HCT116 (cell line): ENCODE measurements around the gene GRIK4. TPM values are rescaled to one million over a fixed set of nuclear protein-coding genes. Genes with fewer than 3 reads are reported as not detected.

ENCODE experiments used
- ATAC-seq: fragments of 200-7000 bp; cut with Tn5 transposase; 2 replicates; pipeline ENCODE4 v1.9.1; 2020; ENCODE audit warnings: mild to moderate bottlenecking, moderate library complexity
- BruUV-seq: library from RNA; stranded (reverse); fragments of 400-500 nt; replicated peaks from 2 replicates; lab custom pipeline; 2021; lab: Mats Ljungman, UMichigan
- CTCF ChIA-PET: fragments of 300-600 bp; sonication (Branson Sonifier 250); formaldehyde crosslinking; loops from one replicate; lab custom pipeline; 2021; ENCODE audit warnings: antibody characterized with exemption; lab: Charles Lee
- POLR2A ChIA-PET: fragments of 300-600, 350-600 bp; sonication (Branson Sonifier 250); formaldehyde crosslinking; loops from one replicate; lab custom pipeline; 2021; ENCODE audit warnings: antibody characterized with exemption; lab: Charles Lee
- RAD21 ChIA-PET, 2 experiments: fragments of 300-600 bp; sonication (Branson Sonifier 250); formaldehyde crosslinking; loops; one replicate each; lab custom pipeline; 2023; ENCODE audit warnings: low total read pairs in 2 of 2; ENCODE audit not compliant: uncharacterized antibody in 2 of 2, unreplicated experiment in 2 of 2, low non-redundant PET in 1 of 2; lab: Charles Lee
- DNase-seq: peaks from one replicate; pipeline ENCODE4 v3.0.0-alpha.2; 2010; ENCODE audit warnings: low read depth, low spot score
- H2AFZ ChIP-seq: fragments of 200-600 bp; shearing (Covaris generic), sonication (generic); 2 replicates; pipeline ENCODE4 v1.6.1; 2017; ENCODE audit warnings: low read depth, mixed run types, mixed read lengths, antibody characterized with exemption, low read length; ENCODE audit not compliant: poor library complexity, severe bottlenecking
- H3K27ac ChIP-seq: 2 replicates; pipeline ENCODE4 v1.5.1; 2012; ENCODE audit warnings: low read depth, low read length
- H3K27me3 ChIP-seq: fragments of 200-600 bp; sonication (generic); 2 replicates; pipeline ENCODE4 v1.6.1; 2016; ENCODE audit warnings: mixed run types, low read length, mixed read lengths; ENCODE audit not compliant: insufficient read depth
- H3K36me3 ChIP-seq, 2 experiments: fragments of 200-500 bp in 1 of 2; fragments of 200-600 bp in 1 of 2; sonication (Bioruptor generic) in 1 of 2; sonication (generic) in 1 of 2; 2 replicates each; pipeline versions ENCODE4 v1.5.1 to v1.6.1; 2014 to 2016; ENCODE audit warnings: low read length in 2 of 2, inconsistent platforms in 1 of 2, mixed read lengths in 1 of 2, mixed run types in 1 of 2; ENCODE audit not compliant: insufficient read depth in 2 of 2, control insufficient read depth in 1 of 2
- H3K4me1 ChIP-seq, 2 experiments: fragments of 200-600 bp in 1 of 2; sonication (generic) in 1 of 2; 2 replicates each; pipeline versions ENCODE4 v1.5.1 to v1.6.1; 2012 to 2017; ENCODE audit warnings: low read length in 2 of 2, inconsistent platforms in 1 of 2, mild to moderate bottlenecking in 1 of 2, mixed read lengths in 1 of 2, mixed run types in 1 of 2, moderate library complexity in 1 of 2; ENCODE audit not compliant: insufficient read depth in 2 of 2, control insufficient read depth in 1 of 2
- H3K4me2 ChIP-seq: fragments of 200-600 bp; sonication (generic); 2 replicates; pipeline ENCODE4 v1.6.1; 2017; ENCODE audit warnings: mixed run types, low read length, mixed read lengths
- H3K4me3 ChIP-seq, 2 experiments: fragments of 200-600 bp in 1 of 2; sonication (generic) in 1 of 2; replicated peaks in 1 of 2; 2 replicates each; pipeline ENCODE4 v1.5.1; 2011 to 2016; ENCODE audit warnings: low read length in 2 of 2, control low read depth in 1 of 2, low read depth in 1 of 2, mild to moderate bottlenecking in 1 of 2, mixed read lengths in 1 of 2, mixed run types in 1 of 2
- H3K79me2 ChIP-seq: fragments of 200-600 bp; sonication (generic); 2 replicates; pipeline ENCODE4 v1.6.1; 2017; ENCODE audit warnings: mild to moderate bottlenecking, mixed run types, low read length, moderate library complexity, mixed read lengths; ENCODE audit not compliant: insufficient read depth
- H3K9ac ChIP-seq: fragments of 200-600 bp; sonication (generic); 2 replicates; pipeline ENCODE4 v1.6.1; 2016; ENCODE audit warnings: low read length, mixed read lengths
- H3K9me2 ChIP-seq: fragments of 200-600 bp; sonication (generic), shearing (Covaris generic); 2 replicates; pipeline ENCODE4 v1.6.1; 2017; ENCODE audit warnings: mixed run types, mild to moderate bottlenecking, moderate library complexity; ENCODE audit not compliant: insufficient read depth
- H3K9me3 ChIP-seq, 2 experiments: fragments of 200-500 bp in 1 of 2; fragments of 200-600 bp in 1 of 2; sonication (Bioruptor generic) in 1 of 2; sonication (generic) in 1 of 2; 2 replicates each; pipeline ENCODE4 v1.6.1; 2014 to 2017; ENCODE audit warnings: low read length in 2 of 2, mixed read lengths in 2 of 2, inconsistent platforms in 1 of 2, low read depth in 1 of 2, mild to moderate bottlenecking in 1 of 2, mixed run types in 1 of 2, moderate library complexity in 1 of 2; ENCODE audit not compliant: control insufficient read depth in 1 of 2, insufficient read depth in 1 of 2
- H4K20me1 ChIP-seq: fragments of 200-600 bp; sonication (generic), shearing (Covaris generic); 2 replicates; pipeline ENCODE4 v1.6.1; 2017; ENCODE audit warnings: mixed run types, mild to moderate bottlenecking, moderate library complexity; ENCODE audit not compliant: insufficient read depth
- CEBPB ChIP-seq: IDR thresholded peaks from 2 replicates; pipeline ENCODE4 v1.6.1; 2012; ENCODE audit warnings: low read depth
- EGR1 ChIP-seq: IDR thresholded peaks from 2 replicates; pipeline ENCODE4 v1.6.1; 2012; ENCODE audit warnings: low read depth
- EZH2phosphoT487 ChIP-seq: fragments of 200-600 bp; IDR thresholded peaks from 2 replicates; pipeline ENCODE4 v1.6.1; 2018; ENCODE audit warnings: antibody characterized with exemption, borderline replicate concordance
- POLR2AphosphoS5 ChIP-seq: IDR thresholded peaks from 2 replicates; pipeline ENCODE4 v1.6.1; 2011; ENCODE audit warnings: mild to moderate bottlenecking, low read depth, low read length, moderate library complexity
- SP1 ChIP-seq: IDR thresholded peaks from 2 replicates; pipeline ENCODE4 v1.6.1; 2012; ENCODE audit warnings: low read depth
- SRF ChIP-seq: IDR thresholded peaks from 2 replicates; pipeline ENCODE4 v1.6.1; 2012; ENCODE audit warnings: low read depth
- ZNF274 ChIP-seq: fragments of 200-500 bp; sonication (Bioruptor generic); IDR thresholded peaks from 2 replicates; pipeline ENCODE4 v1.6.1; 2014; ENCODE audit warnings: mild to moderate bottlenecking, low read depth, low read length, inconsistent platforms
- intact Hi-C: fragments of 100-400 bp; cut with micrococcal nuclease; formaldehyde crosslinking; loops from 2 replicates; pipeline ENCODE4 v1.10.0; 2022
- total RNA-seq: library from RNA; stranded (reverse); gene quantifications from one replicate; pipeline ENCODE4 v1.2.1, GENCODE V29; 2021; ENCODE audit not compliant: unreplicated experiment
- TF ChIP-seq, protein P1 (sequence below): IDR thresholded peaks from 2 replicates; pipeline ENCODE4 v1.6.1; 2012
- TF ChIP-seq, protein P2 (sequence below), 3 experiments: fragments of 200-600 bp in 1 of 3; sonication (generic) in 1 of 3; IDR thresholded peaks in 2 of 3; conservative IDR thresholded peaks in 1 of 3; 2 replicates each; pipeline ENCODE4 v1.5.1; 2012 to 2017; ENCODE audit warnings: low read depth in 2 of 3, low read length in 2 of 3, antibody characterized with exemption in 1 of 3, borderline replicate concordance in 1 of 3, control low read depth in 1 of 3, mild to moderate bottlenecking in 1 of 3, mixed read lengths in 1 of 3, mixed run types in 1 of 3, moderate library complexity in 1 of 3; ENCODE audit not compliant: insufficient read depth in 1 of 3

The GRIK4 gene
- total RNA-seq, 1 experiment from 2014 or later: 0.52 TPM

DNA sequence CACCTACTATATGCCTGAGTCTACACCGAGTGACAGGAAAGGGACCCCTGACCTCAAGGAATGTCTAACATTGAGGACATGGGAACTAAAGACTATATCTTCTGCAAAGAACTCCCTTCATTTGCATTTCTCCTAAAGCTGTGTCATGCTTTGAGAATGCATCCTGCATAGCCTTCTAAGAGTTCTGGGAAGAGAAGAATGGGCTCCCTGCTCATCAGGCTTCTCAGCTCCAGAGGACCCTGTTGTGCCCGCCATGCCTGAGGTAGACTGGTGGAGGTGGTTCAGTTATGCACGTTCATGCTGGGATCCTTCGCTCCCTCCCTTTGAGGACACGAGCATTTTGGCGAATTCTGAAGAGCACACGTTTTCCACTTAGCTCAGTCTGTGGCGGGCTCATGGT is 63.3 kb downstream of the GRIK4 start:
- no peaks in the 10 kb centered on the region for H3K9me3 ChIP-seq
- H3K36me3 ChIP-seq: no peaks in the 10 kb centered on the region
- no peak overlapping the region for H3K9ac ChIP-seq
- H3K27ac ChIP-seq: no peak overlapping the region
- ChIA-PET POLR2A (no interaction called here), CTCF (no interaction called here), RAD21 (no interaction called here)
- ATAC-seq (no peak), DNase-seq (no peak)
- H3K79me2 ChIP-seq: no peaks in the 10 kb centered on the region
- H3K27me3 ChIP-seq: peaks cover 4% of the 10 kb centered on the region; the same call in 1 of the 2 replicates
- H3K9me2 ChIP-seq: no peaks in the 10 kb centered on the region
- no TSS peak for BruUV-seq
- intact Hi-C loops: no loop called here
- H3K4me3 ChIP-seq: no peak overlapping the region
- H2AFZ ChIP-seq: no peak overlapping the region
- no peaks in the 10 kb centered on the region for H4K20me1 ChIP-seq
- no peak for TF ChIP-seq SP1
- no peak overlapping the region for H3K4me2 ChIP-seq
- peaks cover under 1 to 8% of the 10 kb centered on the region in 2 experiments; a peak in 2 of 4 replicates for H3K4me1 ChIP-seq

DNA sequence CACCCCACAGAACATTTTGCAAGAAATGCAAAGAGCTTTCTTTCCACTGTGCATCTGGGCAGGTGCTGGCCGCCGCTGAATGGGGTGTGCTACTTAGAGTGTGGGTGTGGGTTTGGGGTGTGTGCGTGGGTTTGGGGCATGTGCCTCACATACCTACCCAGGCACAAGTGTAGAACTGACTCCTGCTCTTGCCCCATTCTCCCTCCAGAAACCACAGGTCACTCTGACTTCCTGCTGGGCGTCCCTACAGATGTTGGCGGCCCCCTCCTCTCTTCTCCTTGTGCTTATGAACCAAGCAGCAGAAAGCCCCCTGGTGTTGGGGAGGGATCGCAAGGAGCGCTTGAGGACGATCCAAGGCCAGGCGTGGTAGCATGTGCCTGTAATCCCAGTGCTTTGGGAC is 63.9 kb downstream of the GRIK4 start:
- H4K20me1 ChIP-seq: no peaks in the 10 kb centered on the region
- H3K4me1 ChIP-seq: peaks cover 0 to 6% of the 10 kb centered on the region in 2 experiments; a peak in 1 of 4 replicates
- no TSS peak for BruUV-seq
- no peaks in the 10 kb centered on the region for H3K36me3 ChIP-seq
- intact Hi-C loops: no loop called here
- H3K79me2 ChIP-seq: no peaks in the 10 kb centered on the region
- RAD21 ChIA-PET: no interaction called here
- H3K4me3 ChIP-seq: no peak overlapping the region
- H3K9ac ChIP-seq: no peak overlapping the region
- no peak overlapping the region for H3K27ac ChIP-seq
- ATAC-seq: no peak
- H2AFZ ChIP-seq: no peak overlapping the region
- TF ChIP-seq, protein P1, sequence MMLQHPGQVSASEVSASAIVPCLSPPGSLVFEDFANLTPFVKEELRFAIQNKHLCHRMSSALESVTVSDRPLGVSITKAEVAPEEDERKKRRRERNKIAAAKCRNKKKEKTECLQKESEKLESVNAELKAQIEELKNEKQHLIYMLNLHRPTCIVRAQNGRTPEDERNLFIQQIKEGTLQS: no peak
- no peak for TF ChIP-seq CEBPB
- no peak for TF ChIP-seq EGR1
- TF ChIP-seq POLR2AphosphoS5: no peak
- TF ChIP-seq, protein P2, sequence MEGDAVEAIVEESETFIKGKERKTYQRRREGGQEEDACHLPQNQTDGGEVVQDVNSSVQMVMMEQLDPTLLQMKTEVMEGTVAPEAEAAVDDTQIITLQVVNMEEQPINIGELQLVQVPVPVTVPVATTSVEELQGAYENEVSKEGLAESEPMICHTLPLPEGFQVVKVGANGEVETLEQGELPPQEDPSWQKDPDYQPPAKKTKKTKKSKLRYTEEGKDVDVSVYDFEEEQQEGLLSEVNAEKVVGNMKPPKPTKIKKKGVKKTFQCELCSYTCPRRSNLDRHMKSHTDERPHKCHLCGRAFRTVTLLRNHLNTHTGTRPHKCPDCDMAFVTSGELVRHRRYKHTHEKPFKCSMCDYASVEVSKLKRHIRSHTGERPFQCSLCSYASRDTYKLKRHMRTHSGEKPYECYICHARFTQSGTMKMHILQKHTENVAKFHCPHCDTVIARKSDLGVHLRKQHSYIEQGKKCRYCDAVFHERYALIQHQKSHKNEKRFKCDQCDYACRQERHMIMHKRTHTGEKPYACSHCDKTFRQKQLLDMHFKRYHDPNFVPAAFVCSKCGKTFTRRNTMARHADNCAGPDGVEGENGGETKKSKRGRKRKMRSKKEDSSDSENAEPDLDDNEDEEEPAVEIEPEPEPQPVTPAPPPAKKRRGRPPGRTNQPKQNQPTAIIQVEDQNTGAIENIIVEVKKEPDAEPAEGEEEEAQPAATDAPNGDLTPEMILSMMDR (IDR thresholded peaks at IDR 0.05 in 2 of 3, conservative IDR thresholded peaks at IDR 0.05 in 1 of 3; ENCODE audit: borderline replicate concordance in 1 of 3, insufficient read depth in 1 of 3, low read depth in 2 of 3, low read length in 2 of 3): no peak
- TF ChIP-seq EZH2phosphoT487: no peak
- TF ChIP-seq SRF: no peak
- no peak for TF ChIP-seq ZNF274
- no peaks in the 10 kb centered on the region for H3K9me3 ChIP-seq
- CTCF ChIA-PET: no interaction called here
- no peaks in the 10 kb centered on the region for H3K9me2 ChIP-seq
- H3K4me2 ChIP-seq: no peak overlapping the region
- no peak for DNase-seq
- H3K27me3 ChIP-seq: peaks cover 4% of the 10 kb centered on the region; the same call in 1 of the 2 replicates
- POLR2A ChIA-PET: no interaction called here
